GM19467 (cell line): ENCODE measurements around the gene CCNE1.
A peak's percentile ranks its signal among the peaks of the same experiment; 100 is the strongest.

ENCODE experiments used
- ATAC-seq: cut with Tn5 transposase; IDR thresholded peaks from one replicate; pipeline ENCODE4 v1.9.1; 2021; ENCODE audit warnings: mild to moderate bottlenecking, moderate library complexity; ENCODE audit not compliant: unreplicated experiment

Gene CCNE1

DNA sequence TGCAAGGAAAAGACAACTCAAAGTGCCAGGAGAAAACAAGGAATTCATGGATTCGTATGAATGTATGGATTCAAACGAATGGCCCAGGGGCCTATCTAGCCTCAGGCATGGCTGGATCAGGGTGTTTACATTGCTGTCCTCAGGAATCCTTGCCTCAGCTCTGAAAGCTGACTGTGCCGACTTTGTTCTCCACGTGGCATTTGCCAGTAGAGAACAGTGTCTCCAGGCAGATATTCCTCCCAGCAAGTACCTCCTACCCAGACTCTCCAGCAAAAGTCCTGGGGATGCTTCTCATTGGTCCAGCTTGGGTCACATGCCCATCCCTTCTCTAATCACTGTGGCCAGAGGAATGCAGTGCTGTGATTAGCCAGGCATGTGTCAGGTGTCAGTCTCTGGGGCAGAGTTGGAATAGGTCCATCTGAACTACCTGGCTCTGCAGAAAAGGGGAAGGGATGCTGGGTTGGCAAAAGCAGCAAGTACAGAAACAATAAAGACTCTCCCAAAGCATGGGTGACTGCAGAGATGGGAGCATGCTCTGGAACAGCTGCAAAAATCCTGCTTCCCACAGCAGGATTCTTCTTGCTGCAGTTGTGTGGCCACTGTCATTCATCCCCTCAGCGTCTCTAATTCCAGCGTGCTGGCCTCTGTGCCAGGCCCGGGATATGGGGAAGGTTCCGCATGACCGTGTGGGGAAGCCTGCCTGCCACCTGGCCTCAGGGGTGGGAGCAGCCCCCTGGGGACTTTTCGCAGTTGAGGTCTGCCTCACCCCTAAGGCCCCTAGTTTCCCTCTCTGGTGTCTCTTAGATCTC lies 30.0 kb downstream of the CCNE1 start:
- ATAC-seq: no peak

DNA sequence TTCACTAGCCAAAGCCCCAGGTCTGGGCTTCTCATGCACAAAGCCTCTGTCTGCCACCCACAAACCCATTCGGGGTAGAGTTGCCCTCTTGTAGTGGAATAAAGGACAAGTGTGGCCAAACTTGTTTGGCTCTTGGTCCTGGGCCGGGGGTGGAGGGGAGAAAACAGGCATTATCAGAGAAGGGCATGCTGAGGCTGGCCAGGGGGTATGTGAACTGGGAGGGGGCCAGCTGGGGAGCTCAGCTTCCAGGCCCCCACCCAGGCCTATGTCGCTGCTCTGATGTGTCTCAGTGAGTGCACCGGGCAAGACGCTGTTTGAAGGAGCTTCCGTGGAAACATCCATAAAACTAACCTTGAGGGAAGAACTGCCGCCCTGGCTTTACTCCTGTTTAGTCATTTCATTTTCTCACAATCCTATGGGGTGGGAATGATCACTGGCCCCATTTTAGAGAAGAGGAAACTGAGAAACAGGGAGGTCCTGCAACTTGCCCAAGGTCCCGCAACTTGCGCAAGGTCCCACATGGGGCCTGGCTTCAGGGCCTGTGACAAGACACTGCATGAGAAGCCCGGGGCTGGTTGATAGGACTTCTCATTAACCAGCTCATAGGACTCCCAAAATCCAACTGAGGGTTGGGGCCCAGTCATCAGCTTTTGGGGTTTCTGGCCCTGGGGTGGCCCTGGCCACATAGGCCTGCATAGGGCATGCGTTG lies 30.8 kb downstream of the CCNE1 start:
- ATAC-seq: no peak

DNA sequence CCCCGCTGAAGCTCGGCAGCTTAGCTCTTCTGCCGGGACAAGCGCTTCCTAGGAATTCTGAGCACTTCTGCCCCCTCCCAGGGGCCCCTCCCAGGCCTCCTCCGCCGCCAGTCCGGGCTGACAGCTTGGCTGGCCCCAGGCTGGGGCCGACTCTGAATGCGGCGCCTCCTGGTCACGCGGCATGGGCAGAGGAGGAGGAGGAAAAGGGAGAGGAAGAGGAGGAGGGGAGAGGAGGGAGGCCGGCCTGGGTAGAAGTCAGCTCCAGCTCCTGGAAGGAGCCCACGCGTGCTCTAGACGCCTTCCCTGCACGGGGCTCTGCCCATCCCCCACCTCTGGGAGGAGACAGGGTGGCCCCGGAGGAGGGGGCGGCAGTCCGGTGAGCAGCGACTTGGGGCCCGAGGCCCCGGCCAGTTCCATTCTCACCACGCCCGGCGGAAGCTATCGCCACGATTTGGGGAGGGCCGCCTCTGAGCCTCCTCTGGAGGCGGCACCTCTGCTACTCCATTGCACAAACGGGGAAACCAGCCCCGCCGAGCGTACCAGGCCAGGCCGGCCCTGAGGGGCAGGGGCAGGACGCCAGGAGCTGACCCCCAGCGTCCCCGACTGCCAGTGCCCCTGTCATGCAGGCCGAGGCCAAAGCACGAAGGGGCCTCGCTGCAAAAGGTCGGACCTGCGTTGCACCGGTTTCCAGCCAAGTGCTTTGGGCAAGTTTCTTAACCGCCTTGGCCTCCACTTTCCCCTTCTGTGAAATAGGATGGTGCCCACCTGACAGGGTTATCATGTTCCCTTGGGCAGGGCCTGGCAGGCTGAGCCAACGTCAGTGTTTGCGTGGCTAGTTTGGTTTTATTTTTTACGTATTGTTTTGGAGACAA lies 31.6 kb downstream of the CCNE1 start:
- no peak for ATAC-seq

GRCh38 chr19:29844891-29845573 lies 33.2 kb downstream of the CCNE1 start:
- peak; percentile 64 for ATAC-seq

DNA sequence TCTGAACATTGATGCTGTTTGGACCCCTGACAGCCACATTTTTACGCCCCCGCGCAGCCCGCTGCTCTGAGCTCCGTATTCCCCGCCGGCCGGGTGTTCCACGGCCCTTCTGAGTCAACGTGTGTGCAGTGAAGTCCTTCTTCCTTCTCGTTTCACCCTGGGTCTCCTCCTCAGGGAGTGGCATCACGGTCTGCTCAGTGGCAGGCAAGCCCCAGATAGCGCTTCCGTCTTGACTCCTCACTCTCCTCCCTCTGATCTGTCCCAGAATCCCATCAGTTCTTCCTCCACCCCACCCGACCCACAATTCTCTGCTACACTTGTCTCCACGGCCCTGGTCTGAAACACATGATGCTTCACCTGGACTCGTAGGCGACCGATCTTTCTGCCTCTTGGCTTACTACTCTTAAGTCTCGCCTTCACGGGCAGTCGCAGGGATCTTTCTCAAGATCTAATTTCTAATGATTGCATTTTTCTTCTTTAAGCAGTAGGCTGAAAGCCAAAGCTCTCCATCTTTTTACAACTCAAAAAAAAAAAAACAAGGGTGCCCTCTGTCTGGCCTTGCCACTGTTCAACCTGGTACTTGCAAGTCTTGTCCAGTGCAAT lies 33.9 kb downstream of the CCNE1 start:
- no peak for ATAC-seq

- no peak for ATAC-seq
Measured at GRCh38 chr19:29849208-29849607, 37.4 kb downstream of the CCNE1 start.

DNA sequence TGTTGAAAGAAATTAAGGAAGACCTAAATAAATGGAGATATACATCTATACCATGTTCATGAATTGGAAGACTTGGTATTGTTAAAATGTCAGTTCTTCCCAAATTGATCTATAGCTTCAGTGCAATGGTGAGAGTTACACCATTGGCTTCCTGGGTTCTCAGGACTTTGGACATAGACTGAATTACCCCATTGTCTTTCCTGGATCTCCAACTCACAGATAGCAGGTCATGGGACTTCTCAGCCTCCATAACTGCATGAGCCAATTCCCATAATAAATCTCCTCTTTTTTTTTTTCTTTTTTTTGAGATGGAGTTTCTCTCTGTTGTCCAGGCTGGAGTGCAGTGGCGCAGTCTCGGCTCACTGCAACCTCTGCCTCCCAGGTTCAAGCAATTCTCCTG lies 38.7 kb downstream of the CCNE1 start:
- ATAC-seq: no peak

- peak; percentile 81 for ATAC-seq
Measured at GRCh38 chr19:29851769-29852521, 40.2 kb downstream of the CCNE1 start.

DNA sequence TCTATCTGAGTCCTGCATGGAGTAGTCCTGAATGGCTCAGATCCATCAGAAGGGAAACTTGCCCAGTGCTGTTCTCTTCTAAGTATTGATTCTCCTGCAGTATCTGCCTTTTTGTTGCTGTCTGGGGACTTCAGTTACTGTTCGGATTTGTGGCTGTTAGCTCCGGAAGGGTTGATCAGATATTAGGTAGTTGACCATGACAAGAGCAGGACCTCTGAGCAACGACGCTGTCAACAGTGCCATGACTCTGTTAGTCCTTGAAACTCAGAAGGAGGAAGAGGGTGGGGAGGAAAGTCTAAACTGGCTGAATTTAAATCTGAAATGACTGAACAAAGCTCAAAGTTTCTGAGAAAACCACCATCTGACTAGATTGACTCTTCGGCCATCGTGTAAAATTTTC lies 42.2 kb downstream of the CCNE1 start:
- no peak for ATAC-seq

GRCh38 chr19:29855087-29855486 lies 43.3 kb downstream of the CCNE1 start:
- ATAC-seq: no peak

- ATAC-seq: no peak
Measured at GRCh38 chr19:29855741-29856500, 44.1 kb downstream of the CCNE1 start.

GRCh38 chr19:29858000-29858596 lies 46.3 kb downstream of the CCNE1 start:
- ATAC-seq: no peak

DNA sequence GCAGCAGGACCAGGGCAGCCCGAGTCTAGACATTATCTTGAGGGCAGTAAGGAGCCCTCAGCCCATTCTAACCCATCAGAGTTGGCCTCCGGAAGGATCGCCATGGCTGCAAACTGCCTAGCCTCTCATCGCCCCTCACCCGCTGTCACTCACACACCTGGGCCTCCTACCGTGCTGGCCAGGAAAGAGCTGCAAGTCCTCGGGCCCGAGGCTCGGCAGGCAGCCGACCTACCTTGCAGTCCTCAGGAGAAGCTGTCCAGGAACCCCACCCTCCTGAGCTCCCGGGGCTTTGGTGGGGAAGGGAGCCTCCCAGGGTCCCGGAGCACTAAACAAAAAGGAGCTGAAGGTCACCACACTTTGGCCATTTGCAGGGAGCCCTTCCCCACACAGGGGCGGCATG lies 46.8 kb downstream of the CCNE1 start:
- ATAC-seq: no peak

DNA sequence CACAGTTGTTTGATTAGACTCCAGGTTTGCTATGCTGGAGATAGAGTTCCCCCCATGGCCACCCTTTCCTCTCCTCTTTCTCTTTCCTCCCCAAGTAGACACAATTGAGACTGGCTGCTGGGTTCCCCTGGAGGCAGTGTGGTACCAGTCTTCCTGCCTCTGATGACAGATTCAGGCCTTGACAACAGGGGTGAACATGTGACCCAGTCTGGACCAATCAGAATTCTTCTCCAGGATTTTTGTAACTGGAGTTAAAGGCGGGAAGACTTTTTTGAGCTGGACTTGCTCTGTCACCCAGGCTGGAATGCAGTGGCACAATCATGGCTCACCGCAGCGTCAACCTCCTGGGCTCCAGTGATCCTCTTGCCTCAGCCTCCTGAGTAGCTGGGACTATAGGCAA lies 48.7 kb downstream of the CCNE1 start:
- no peak for ATAC-seq

GRCh38 chr19:29861574-29861973 lies 49.8 kb downstream of the CCNE1 start:
- no peak for ATAC-seq

DNA sequence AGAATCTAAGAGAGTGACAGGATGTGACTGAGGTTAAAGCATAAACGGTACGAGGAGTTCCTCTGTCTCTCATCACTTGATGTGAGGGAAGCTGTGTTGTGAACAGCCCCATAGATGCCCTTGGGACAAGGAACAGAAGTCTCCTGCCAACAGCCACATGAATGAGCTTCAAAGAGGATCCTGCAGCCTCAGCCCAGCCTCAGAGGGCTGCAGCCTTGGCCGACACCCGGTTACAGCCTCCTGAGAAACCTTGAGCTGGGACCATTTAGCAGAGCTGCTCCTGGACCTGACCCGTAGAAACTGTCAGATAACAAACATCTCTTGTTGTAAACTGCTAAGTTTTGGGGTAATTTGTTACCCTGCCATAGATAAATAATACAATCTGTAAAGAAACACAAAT lies 54.2 kb downstream of the CCNE1 start:
- ATAC-seq: no peak

DNA sequence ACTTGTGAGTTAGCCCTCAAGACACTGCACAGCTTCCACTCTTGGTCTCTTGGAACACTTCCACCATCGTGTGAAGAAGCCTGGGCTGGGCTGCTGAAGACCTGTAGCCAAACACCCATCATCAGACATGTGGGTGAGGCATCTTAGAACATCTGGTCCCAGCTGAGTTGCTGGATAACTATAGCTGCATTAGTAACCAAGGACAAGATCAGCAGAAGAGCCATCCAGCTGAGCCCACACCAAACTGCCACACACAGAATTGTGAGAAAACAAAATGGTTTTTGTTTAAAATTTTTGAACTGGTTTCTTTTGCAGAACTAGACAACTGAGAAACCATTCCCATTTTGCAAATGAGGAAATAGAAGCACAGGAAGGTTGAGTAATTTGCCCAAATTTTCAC lies 56.2 kb downstream of the CCNE1 start:
- no peak for ATAC-seq

DNA sequence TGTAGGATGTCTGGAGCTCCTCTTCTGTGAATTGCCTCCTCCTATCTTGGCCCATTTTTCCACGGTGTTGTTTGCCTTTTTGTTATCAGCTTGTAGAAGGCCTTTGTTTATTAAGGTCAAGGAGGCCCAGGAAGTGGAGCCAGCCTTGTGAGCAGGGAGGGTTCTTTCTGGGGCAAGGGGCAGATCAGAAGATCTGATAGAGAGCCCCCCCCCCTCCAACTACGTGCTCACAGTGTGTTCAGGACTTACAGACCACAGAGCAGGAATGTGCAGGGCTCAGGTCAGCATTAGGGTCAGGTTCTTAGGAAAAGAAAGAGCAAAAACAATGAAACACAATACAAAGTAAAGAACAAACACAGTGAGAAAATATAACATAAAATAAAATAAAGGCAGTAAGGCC lies 59.4 kb downstream of the CCNE1 start:
- no peak for ATAC-seq
